NCI-H2081 (cell line): Measurements from ENCODE around the gene MAD2L1.

ENCODE experiments used
- DNase-seq, 2 experiments: peaks; one replicate each; lab custom pipeline; 2025; lab: John Stamatoyannopoulos, UW

MAD2L1 gene

DNA sequence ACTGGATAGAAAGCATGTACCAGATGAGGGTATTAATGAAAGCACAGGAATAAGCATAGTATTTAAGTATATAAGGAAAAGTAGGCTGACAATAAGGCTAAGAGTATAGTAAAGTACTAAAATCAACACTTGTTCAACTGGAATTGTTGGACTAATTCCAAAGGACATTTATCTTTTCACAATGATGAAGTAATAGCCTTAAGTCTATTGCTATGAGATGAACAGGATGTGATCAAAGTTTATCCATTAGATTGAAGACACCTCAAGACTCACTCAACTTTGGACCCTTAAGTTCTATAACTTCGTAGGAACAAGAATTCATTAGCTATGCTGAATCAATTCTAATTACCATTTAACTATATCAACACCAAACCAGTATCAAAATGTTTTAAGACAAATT, 7.6 kb downstream of the MAD2L1 start:
- no peak for DNase-seq

- no peak for DNase-seq
Observed at GRCh38 chr4:120057416-120057815, 9.2 kb downstream of the MAD2L1 start.

DNA sequence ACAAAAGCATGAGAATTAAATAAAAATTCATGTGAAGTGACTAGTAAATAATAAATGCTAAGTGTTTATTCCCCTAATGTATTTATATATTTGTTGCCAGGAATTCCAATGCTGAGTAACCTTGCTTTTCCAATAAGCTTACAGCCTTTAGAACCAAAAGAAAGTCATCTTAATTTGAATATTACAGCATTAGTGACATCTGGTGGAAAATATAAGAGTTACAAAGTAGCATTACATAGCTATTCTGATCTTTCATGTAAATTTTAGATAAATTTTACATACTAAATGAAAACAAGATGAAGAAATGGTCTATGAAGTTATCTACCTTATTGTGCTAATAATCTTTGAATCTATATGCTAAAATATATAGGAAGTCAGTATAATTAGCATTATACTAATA, 10.4 kb downstream of the MAD2L1 start:
- DNase-seq = no peak

DNA sequence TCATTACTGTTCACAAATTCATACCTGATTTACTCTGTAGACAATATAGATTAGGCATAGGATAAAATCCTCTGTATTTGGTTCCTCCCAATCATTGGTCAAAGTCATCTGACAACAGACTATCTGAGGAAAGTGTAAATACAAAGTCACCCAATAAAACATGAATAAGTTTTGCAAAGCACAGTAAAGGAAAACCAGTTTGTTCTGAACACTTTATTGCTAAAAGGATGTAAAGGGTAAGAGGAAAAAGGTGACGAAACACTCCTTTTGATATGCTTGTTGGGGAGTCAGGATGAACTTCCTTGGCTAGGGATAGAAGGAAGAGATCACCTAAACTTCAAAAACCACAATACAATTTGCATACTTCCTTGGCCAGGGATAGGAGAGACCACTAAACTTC, 10.9 kb downstream of the MAD2L1 start:
- DNase-seq = no peak

- DNase-seq = peak; percentile 1 to 33
Observed at GRCh38 chr4:120055162-120055561, 11.5 kb downstream of the MAD2L1 start.

GRCh38 chr4:120053911-120054310, 12.7 kb downstream of the MAD2L1 start:
- no peak for DNase-seq

DNA sequence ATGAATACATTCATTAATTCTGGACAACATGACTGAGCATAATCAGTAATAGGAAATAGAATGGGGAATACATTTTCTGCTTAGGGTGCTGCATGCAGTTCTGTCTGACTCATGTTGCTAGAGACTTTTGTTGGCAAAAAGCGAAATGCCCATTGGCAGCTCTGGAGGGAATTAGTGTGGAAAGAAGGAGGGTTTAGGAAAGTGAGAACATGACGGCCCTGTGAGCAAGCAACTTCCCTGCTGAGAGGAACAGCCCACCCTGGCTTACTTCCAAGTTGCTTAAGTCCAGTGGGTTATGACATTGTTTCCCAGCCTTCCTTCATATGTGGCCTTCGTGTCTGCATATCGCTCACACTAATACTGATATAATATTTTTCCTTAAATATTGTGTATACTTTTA, 13.8 kb downstream of the MAD2L1 start:
- peak; percentile 26 to 55 for DNase-seq

DNA sequence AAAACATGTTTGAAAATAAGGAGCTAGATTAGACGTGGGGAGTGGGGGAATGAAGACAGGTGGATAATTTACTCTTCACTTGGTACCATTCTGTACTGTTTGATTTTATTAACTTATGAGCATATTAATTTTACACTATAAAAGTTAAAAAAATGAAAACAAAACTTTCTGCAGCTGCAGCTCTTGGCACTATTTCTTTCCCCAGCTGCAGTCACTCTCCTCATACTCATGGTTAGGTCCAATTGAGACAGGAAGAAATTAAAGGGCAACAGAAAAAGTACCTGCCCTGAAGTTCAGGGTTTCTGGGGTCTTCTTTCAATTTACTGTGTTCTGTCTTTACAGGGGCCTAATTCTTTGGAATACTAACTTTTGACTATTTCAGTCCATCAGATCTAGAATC, 15.4 kb downstream of the MAD2L1 start:
- no peak for DNase-seq

DNA sequence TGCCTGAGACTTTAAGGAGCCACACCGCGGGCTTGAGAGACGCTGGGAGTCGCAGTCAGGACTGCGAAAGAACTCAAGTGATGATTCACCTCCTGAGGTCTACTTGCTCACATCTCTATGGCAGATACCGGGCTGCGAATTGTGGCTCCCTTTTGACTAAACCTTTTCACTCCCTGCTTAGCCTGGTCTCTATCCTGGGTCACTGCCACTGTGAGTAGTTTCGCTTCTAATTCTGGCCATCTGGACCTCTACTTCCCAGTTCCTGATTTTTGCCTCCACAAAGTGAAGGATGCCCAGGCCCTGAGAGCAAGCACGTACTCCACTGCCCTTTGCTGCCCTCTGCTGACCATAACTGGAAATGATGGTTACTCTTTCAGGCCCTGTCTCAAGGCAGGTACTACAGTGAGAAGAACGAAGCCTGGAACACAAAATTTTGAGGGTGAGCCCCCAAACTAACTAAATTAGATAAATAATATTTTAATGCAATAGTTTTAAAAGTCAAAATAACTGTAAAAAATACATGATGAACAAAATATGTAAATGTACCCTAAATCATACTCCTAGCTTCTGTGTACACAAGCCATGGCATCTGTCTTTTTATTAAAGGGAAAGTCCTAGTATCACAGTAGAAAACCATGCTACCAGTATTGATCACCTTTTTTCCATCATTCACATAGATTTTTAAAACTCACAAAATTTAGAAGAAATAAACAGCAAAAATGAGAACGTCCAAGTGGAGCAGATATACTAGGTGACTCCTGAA, 16.7 kb downstream of the MAD2L1 start:
- peak; percentile 53 to 62 for DNase-seq

GRCh38 chr4:120043828-120044227, 22.8 kb downstream of the MAD2L1 start:
- no peak for DNase-seq

- DNase-seq = no peak
Observed at GRCh38 chr4:120037411-120037810, 29.2 kb downstream of the MAD2L1 start.

GRCh38 chr4:120034913-120035312, 31.7 kb downstream of the MAD2L1 start:
- DNase-seq = no peak

DNA sequence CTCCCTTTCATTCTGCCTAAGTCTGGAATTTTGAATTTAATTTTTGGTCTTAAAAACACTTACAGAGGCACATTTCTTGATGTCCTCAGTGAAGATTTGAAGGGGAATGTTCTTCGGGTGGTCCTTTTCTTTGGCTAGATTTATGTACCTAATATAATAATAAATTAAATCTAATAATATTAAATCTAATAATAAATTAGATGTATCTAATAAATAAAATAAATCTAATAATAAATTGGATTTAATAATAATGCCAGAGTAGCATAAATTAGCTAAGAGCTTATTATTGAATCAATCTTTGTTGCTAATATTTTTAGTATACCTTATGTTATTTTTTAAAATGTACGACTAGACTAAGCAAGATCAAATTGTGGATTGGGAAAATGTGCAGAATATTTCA, 39.8 kb downstream of the MAD2L1 start:
- no peak for DNase-seq

DNA sequence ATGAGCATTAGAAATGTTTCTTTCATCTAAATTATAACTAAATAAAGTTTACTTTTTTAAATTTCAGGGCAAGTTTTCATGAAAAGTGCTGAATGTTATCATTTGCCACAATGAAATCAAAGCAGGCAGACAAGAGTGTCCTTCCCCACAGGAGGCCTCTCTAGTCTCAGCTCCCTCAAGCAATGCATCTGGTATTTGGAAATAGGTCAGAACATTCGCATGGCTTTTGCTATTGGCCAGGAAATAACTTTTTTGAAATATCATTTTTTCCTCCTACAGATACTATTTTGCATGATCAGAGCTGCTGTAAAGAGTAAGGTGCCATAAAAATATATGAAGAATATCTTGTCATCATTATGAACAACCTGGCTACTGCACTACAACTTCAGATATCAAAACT, 41.1 kb downstream of the MAD2L1 start:
- DNase-seq = no peak

GRCh38 chr4:120018786-120019185, 47.9 kb downstream of the MAD2L1 start:
- DNase-seq = no peak

DNA sequence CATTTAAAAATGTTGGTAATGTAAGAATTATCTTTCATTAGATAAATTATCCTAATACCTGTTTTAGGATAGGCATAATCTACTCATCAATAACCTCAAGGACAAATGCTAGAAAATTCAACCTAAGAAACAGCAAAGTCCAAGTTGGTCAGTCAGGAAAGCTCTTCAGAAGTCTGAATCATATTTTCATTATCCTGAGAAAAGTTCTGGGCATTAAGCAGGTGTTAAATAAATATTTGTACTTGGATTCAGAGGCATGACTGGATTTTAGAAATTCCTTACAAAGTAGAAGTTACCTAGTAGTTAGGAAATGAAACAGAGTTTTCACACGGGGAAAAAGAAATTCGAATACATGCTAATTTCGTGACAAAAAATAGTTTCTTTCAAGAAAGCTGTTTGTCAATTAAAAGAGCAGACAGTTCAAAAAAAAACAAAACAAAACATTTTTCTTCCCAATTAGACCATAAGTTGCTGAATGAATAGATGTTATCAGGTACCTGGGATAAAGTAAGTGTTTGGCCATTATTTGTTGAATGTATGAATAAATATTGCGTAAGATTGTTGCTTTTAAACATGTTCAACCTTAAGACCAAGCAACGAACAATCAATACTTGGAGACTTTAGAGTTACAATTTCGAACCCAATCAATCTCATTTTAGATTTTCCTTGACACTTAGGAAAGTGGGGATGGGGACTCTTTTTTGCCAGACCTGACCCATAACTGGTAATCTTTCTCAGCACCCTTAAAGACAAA, 48.5 kb downstream of the MAD2L1 start:
- no peak for DNase-seq

- no peak for DNase-seq
Observed at GRCh38 chr4:120011725-120012124, 54.9 kb downstream of the MAD2L1 start.

- no peak for DNase-seq
Observed at GRCh38 chr4:120010646-120011045, 56.0 kb downstream of the MAD2L1 start.

DNA sequence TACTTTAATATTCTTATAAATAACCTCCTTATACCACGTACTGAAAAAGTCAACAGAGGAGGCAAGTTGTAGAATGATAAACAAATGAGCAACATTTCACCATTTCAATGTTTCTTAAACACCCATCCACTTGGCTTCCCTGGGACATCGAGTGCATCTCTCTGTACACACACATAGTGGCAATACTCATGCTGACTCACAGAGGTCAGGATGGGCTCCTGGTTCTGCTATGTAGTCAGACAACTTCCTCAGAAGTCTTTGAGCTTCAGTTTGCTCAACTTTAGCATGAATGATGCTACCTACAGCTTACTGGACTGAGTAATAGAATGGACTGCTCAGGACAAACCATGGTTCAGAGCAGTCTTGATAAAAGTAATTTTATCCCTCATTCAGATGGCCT, 56.9 kb downstream of the MAD2L1 start:
- no peak for DNase-seq

DNA sequence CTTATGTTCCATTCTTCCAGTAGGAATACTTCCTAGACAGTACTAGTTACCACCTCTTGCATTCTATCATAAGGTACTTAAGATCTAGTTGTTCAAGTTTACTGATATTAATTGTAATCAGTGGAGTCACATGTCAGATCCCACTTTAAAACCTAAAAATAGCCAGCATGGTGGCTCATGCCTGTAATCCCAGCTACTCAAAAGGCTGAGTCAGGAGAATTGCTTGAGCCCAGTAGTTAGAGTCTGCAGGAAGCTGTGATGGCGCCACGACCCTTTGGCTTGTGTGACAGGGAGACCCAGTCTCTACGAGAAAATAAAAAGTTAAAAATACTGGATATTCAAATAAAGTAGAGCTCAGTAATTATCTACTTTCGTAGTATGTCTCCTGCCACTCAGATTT, 57.7 kb downstream of the MAD2L1 start:
- no peak for DNase-seq

DNA sequence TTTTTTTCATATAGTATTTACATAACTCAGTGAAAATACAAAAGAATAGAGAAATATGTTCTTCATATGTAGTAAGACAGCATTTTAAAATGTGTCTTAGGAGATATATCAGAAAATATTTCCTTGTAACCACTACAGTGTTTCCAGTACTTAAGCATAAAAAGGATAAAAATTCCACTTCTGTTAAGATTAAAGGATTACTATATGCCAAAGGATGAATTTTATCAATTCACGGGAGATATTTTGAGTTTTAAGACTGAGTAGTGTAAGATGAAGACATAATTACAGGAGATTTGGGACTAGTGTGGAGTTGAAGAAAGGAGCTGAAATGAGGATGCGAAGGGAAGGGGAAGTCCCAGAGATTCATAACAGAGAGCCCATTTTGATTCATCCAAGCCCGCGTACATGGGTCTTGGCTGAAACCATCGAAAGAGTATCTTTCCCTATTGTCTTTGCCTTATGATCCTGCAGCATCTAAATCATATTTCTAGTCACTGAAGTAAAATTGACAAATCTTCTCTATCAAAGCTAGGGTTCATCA, 58.7 kb downstream of the MAD2L1 start:
- no peak for DNase-seq

DNA sequence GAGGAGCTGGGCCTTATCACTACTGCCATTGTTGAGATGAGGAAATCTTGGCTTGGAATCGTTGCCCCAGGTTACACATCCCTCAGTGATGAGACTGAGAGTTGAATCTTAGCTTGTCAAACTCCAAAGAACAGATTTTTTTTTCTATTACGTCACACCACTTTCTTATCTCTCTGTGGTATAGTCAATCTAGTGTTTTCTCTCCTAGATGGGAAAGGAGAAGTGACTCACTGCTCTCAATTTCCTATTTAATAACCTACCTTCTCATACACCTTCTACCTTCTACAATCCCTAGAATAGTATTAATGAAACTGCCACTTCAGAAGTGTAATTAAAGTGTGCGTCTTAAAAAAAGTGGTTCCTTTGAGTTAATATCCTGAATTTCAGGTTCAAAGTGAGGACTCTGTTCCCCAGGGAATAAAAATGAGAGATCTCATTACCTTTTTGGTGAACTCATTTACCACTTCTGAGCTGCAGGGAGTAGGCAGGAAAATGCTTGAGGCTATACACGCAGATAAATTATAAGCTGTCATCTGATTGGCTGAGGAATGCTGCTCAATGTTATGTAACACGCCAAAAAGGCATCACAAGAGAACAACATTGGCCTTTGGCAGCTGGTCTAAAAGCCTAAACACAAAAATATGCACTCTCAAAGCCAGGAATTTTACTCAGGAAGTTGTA, 59.3 kb downstream of the MAD2L1 start:
- no peak for DNase-seq
